K562 (cell line): ENCODE measurements around the gene ORC5. TPM values are rescaled to one million over a fixed set of nuclear protein-coding genes. Genes with fewer than 3 reads are reported as not detected.
A peak's percentile ranks its signal among the peaks of the same experiment; 100 is the strongest.

Experiments
- ATAC-seq: fragments of 200-7000 bp; cut with Tn5 transposase; 3 replicates; pipeline ENCODE4 v1.9.1; 2020; ENCODE audit warnings: moderate library complexity
- BruUV-seq: library from RNA; stranded (reverse); fragments of 400-500 nt; replicated peaks from 2 replicates; lab custom pipeline; 2021; lab: Mats Ljungman, UMichigan
- CTCF ChIA-PET: fragments of 300-600 bp; formaldehyde crosslinking; extraction: SDS; loops from one replicate; lab custom pipeline; 2021; ENCODE audit warnings: low intra/inter-chr PET ratio; lab: Yijun Ruan, JAX
- POLR2A ChIA-PET: fragments of 300-600, 350-650 bp; sonication (Branson Sonifier 250); formaldehyde crosslinking; extraction: SDS; loops from one replicate; lab custom pipeline; 2021; ENCODE audit warnings: antibody characterized with exemption, inconsistent platforms; lab: Yijun Ruan, JAX
- DNase-seq, 4 experiments: peaks; one replicate each; pipeline versions ENCODE4 v3.0.0 to v3.0.0-alpha.2; 2011 to 2018; ENCODE audit warnings: low spot score in 3 of 4, mixed read lengths in 3 of 4; ENCODE audit errors: extremely low read depth in 1 of 4
- FAIRE-seq: peaks from 2 replicates; lab custom pipeline; 2011; peaks lifted over from hg19 to GRCh38; lab: Jason Lieb, UNC
- H2AFZ ChIP-seq: 2 replicates; pipeline ENCODE4 v1.6.0; 2011; ENCODE audit warnings: low read depth, low read length, control low read depth, inconsistent platforms
- H3K27ac ChIP-seq: fragments of 200-600 bp; 3 replicates; pipeline ENCODE4 v1.8.0; 2011; ENCODE audit warnings: low read depth, mild to moderate bottlenecking, control low read depth, inconsistent platforms, low read length, moderate library complexity, mixed read lengths; ENCODE audit errors: extremely low read depth
- H3K27me3 ChIP-seq, 2 experiments: fragments of 300-600 bp in 1 of 2; 2 replicates in 1 of 2; 3 replicates in 1 of 2; pipeline versions ENCODE4 v1.6.0 to v1.8.0; 2011; ENCODE audit warnings: inconsistent platforms in 2 of 2, low read length in 2 of 2, mild to moderate bottlenecking in 1 of 2, mixed read lengths in 1 of 2, moderate library complexity in 1 of 2; ENCODE audit not compliant: control insufficient read depth in 2 of 2, insufficient read depth in 2 of 2
- H3K36me3 ChIP-seq: fragments of 300-600 bp; 3 replicates; pipeline ENCODE4 v1.8.0; 2011; ENCODE audit warnings: mild to moderate bottlenecking, low read length, inconsistent platforms; ENCODE audit not compliant: control insufficient read depth, insufficient read depth
- H3K4me1 ChIP-seq, 2 experiments: fragments of 200-600 bp in 1 of 2; replicated peaks in 1 of 2; 2 replicates in 1 of 2; 3 replicates in 1 of 2; pipeline versions ENCODE4 v1.5.1 to v1.8.0; 2011; ENCODE audit warnings: inconsistent platforms in 2 of 2, low read length in 2 of 2, mild to moderate bottlenecking in 1 of 2, mixed read lengths in 1 of 2, moderate library complexity in 1 of 2; ENCODE audit not compliant: control insufficient read depth in 2 of 2, insufficient read depth in 2 of 2
- H3K4me2 ChIP-seq: 2 replicates; pipeline ENCODE4 v1.6.1; 2011; ENCODE audit warnings: low read length, control low read depth, inconsistent platforms, mixed read lengths; ENCODE audit not compliant: insufficient read depth
- H3K4me3 ChIP-seq: fragments of 200-600 bp; sonication (generic), shearing (Covaris generic); 2 replicates; pipeline ENCODE4 v1.5.1; 2016; ENCODE audit warnings: control low read depth, inconsistent platforms
- H3K79me2 ChIP-seq: fragments of 200-600 bp; 3 replicates; pipeline ENCODE4 v1.8.0; 2011; ENCODE audit warnings: low read length, inconsistent platforms; ENCODE audit not compliant: control insufficient read depth, insufficient read depth
- H3K9ac ChIP-seq, 2 experiments: 2 replicates each; pipeline versions ENCODE4 v1.6.0 to v1.6.1; 2011; ENCODE audit warnings: low read depth in 2 of 2, low read length in 2 of 2, control low read depth in 1 of 2, inconsistent platforms in 1 of 2, mild to moderate bottlenecking in 1 of 2, mixed read lengths in 1 of 2; ENCODE audit not compliant: insufficient read depth in 1 of 2
- H3K9me1 ChIP-seq: one replicate; pipeline ENCODE4 v1.6.0; 2011; ENCODE audit warnings: inconsistent platforms, mild to moderate bottlenecking, low read length, moderate library complexity; ENCODE audit not compliant: control insufficient read depth, insufficient read depth
- H3K9me3 ChIP-seq: replicated peaks from 2 replicates; pipeline ENCODE4 v1.5.1; 2011; ENCODE audit warnings: low read depth, low read length, inconsistent platforms; ENCODE audit not compliant: control insufficient read depth, insufficient read depth
- H4K20me1 ChIP-seq: replicated peaks from 2 replicates; pipeline ENCODE4 v1.6.1; 2011; ENCODE audit warnings: low read length, inconsistent platforms, mixed read lengths; ENCODE audit not compliant: control insufficient read depth, insufficient read depth
- COPS2 ChIP-seq: fragments of 450-650 bp; conservative IDR thresholded peaks from 2 replicates; pipeline ENCODE4 v1.6.1; 2016; ENCODE audit warnings: mild to moderate bottlenecking, moderate library complexity
- ETV6 ChIP-seq, 3 experiments: fragments of 150-350 bp in 1 of 3; sonication (generic) in 1 of 3; formaldehyde crosslinking in 1 of 3; IDR thresholded peaks; 2 replicates each; pipeline versions ENCODE4 v1.6.1 to v1.8.0; 2014 to 2022; ENCODE audit warnings: borderline replicate concordance in 2 of 3, low read depth in 2 of 3, antibody characterized with exemption in 1 of 3, low read length in 1 of 3, mild to moderate bottlenecking in 1 of 3, missing genetic modification reagents in 1 of 3
- HINFP ChIP-seq: fragments of 450-650 bp; conservative IDR thresholded peaks from 2 replicates; pipeline ENCODE4 v1.6.1; 2016; ENCODE audit warnings: missing genetic modification characterization, low read depth, mild to moderate bottlenecking, control low read depth, missing compliant biosample characterization
- IFI16 ChIP-seq: fragments of 250-450 bp; sonication (Bioruptor Pico); IDR thresholded peaks from 2 replicates; pipeline ENCODE4 v2.1.2; 2022; ENCODE audit warnings: mild to moderate bottlenecking, inconsistent platforms
- MTA1 ChIP-seq: fragments of 450-650 bp; IDR thresholded peaks from 2 replicates; pipeline ENCODE4 v1.6.1; 2017; ENCODE audit warnings: borderline replicate concordance
- PTRF ChIP-seq: fragments of 450-650 bp; IDR thresholded peaks from 2 replicates; pipeline ENCODE4 v1.6.1; 2016; ENCODE audit warnings: mild to moderate bottlenecking, missing genetic modification characterization, missing compliant biosample characterization
- TAF15 ChIP-seq: fragments of 200-400 bp; formaldehyde crosslinking; IDR thresholded peaks from 2 replicates; pipeline ENCODE4 v1.6.1; 2017; ENCODE audit warnings: mild to moderate bottlenecking, low read depth, low read length, moderate library complexity
- TRIM25 ChIP-seq: fragments of 450-650 bp; IDR thresholded peaks from 2 replicates; pipeline ENCODE4 v1.7.0; 2016; ENCODE audit warnings: borderline replicate concordance
- TSC22D4 ChIP-seq: fragments of 450-650 bp; IDR thresholded peaks from 2 replicates; pipeline ENCODE4 v1.6.1; 2016; ENCODE audit warnings: missing genetic modification characterization, missing biosample characterization, control low read depth
- USF1 ChIP-seq: sonication (generic); formaldehyde crosslinking; IDR thresholded peaks from 2 replicates; pipeline ENCODE4 v1.9.0; 2022; ENCODE audit warnings: mild to moderate bottlenecking, missing genetic modification reagents
- XRCC4 ChIP-seq: IDR thresholded peaks from one replicate; pipeline ENCODE4 v1.6.1; 2011; ENCODE audit not compliant: insufficient read depth, insufficient read length; ENCODE audit errors: extremely low read depth
- ZNF263 ChIP-seq: sonication (generic); formaldehyde crosslinking; IDR thresholded peaks from 2 replicates; pipeline ENCODE4 v1.8.0; 2022; ENCODE audit warnings: mild to moderate bottlenecking, missing genetic modification reagents, borderline replicate concordance
- ZNF586 ChIP-seq: fragments of 450-650 bp; formaldehyde crosslinking; conservative IDR thresholded peaks from 2 replicates; pipeline ENCODE4 v1.4.0; 2020; ENCODE audit warnings: mild to moderate bottlenecking, moderate library complexity
- ZNF695 ChIP-seq: fragments of 450-650 bp; formaldehyde crosslinking; IDR thresholded peaks from 2 replicates; pipeline ENCODE4 v1.4.0; 2020; ENCODE audit warnings: mild to moderate bottlenecking, moderate library complexity
- WGBS: fragments of 100-300 bp; shearing (Covaris generic); methylation state at CpG from one replicate; pipeline ENCODE4 v1.1.6; 2016; ENCODE audit warnings: low coverage, mixed read lengths; ENCODE audit not compliant: insufficient coverage; ENCODE audit errors: missing lambda C conversion rate; 5-methylcytosine and 5-hydroxymethylcytosine counted together
- in situ Hi-C: fragments of 300-500 bp; cut with MboI; formaldehyde crosslinking; loops from 4 replicates; pipeline ENCODE4 v1.15.0; 2018; ENCODE audit warnings: inconsistent platforms, mixed read lengths
- intact Hi-C: fragments of 100-400 bp; cut with micrococcal nuclease; formaldehyde crosslinking; loops from 2 replicates; pipeline ENCODE4 v1.14.2; 2022
- polyA plus RNA-seq, 8 experiments: library from polyadenylated mRNA; depleted of rRNA in 4 of 8; stranded (reverse) in 5 of 8; unstranded in 3 of 8; fragments of >200 nt; fragmentation: Nextera tagmentation in 2 of 8; fragmentation: Illumina TruSeq in 1 of 8; extraction: Ambion mirVana in 2 of 8; extraction: Trizol in 1 of 8; gene quantifications; 2 replicates each; pipeline versions ENCODE4 v1.2.1 to v1.2.3, GENCODE V29; 2011 to 2014; ENCODE audit warnings: inconsistent platforms in 1 of 8, missing spikeins in 1 of 8
- total RNA-seq, 7 experiments: library from RNA; depleted of rRNA in 6 of 7; stranded (reverse); fragments of >200 nt in 6 of 7; fragmentation: Illumina TruSeq in 2 of 7; extraction: Trizol in 2 of 7; gene quantifications; 2 replicates each; pipeline versions ENCODE4 v1.2.1 to v1.2.3, GENCODE V29; 2011 to 2021; ENCODE audit warnings: low replicate concordance in 1 of 7
- TF ChIP-seq, protein P1 (sequence below): sonication (generic); formaldehyde crosslinking; IDR thresholded peaks from 2 replicates; pipeline ENCODE4 v1.8.0; 2022; ENCODE audit warnings: missing genetic modification reagents, mild to moderate bottlenecking, borderline replicate concordance

Gene ORC5
- total and polyA plus RNA-seq, 9 of the 15 experiments (the other 6 are each of a cell fraction or from before 2014, with no cell fraction given): 29.8 to 136 (median 54.8) TPM

DNA sequence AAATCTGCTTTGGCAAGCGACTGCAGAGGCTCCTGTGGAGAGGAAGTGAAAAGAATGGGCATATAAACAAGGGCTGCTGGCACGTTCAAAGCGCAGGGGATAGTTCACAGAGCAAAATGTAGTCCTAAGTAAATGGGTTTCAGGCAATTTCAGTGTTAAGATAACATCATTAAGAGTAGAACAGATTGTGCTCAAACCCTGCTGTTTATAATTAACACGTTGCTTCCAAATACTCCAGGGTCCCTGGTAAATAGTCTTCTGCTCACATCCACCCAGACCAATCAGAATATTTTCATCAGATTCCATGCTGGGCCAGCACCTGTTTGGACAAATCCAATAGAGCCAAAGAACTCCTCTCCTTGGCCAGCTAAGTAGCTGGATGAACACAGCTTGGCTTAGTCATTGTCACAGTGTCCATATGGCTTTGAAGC lies 81.4 kb downstream of the ORC5 start:
- no peaks in the 10 kb centered on the region for H3K4me1 ChIP-seq
- no peak overlapping the region for H3K4me2 ChIP-seq
- WGBS: 88% methylated on average over 4 of the region's 4 CpGs
- no peak overlapping the region for H3K4me3 ChIP-seq
- BruUV-seq: TSS peak; percentile 28
- H3K36me3 ChIP-seq: peaks cover 46% of the 10 kb centered on the region
- no peak overlapping the region for H3K9ac ChIP-seq
- intact Hi-C loops: no loop called here
- no peaks in the 10 kb centered on the region for H3K27me3 ChIP-seq
- no peak for DNase-seq
- H3K9me3 ChIP-seq: no peaks in the 10 kb centered on the region
- in situ Hi-C loops: no loop called here
- ChIA-PET POLR2A (interaction anchor here (1.0 to 1.1 kb wide), 2 partner anchors 10 kb away, joined by 3 to 6 read pairs; no protein-coding TSS in a partner anchor), CTCF (no interaction called here)
- FAIRE-seq: no peak
- no peak overlapping the region for H3K27ac ChIP-seq
- no peaks in the 10 kb centered on the region for H3K79me2 ChIP-seq
- no peaks in the 10 kb centered on the region for H3K9me1 ChIP-seq
- no peak overlapping the region for H2AFZ ChIP-seq
- ATAC-seq: no peak
- no peaks in the 10 kb centered on the region for H4K20me1 ChIP-seq
- no peak for TF ChIP-seq ZNF695 (CRISPR knock-in tag)
- TF ChIP-seq, protein P1, sequence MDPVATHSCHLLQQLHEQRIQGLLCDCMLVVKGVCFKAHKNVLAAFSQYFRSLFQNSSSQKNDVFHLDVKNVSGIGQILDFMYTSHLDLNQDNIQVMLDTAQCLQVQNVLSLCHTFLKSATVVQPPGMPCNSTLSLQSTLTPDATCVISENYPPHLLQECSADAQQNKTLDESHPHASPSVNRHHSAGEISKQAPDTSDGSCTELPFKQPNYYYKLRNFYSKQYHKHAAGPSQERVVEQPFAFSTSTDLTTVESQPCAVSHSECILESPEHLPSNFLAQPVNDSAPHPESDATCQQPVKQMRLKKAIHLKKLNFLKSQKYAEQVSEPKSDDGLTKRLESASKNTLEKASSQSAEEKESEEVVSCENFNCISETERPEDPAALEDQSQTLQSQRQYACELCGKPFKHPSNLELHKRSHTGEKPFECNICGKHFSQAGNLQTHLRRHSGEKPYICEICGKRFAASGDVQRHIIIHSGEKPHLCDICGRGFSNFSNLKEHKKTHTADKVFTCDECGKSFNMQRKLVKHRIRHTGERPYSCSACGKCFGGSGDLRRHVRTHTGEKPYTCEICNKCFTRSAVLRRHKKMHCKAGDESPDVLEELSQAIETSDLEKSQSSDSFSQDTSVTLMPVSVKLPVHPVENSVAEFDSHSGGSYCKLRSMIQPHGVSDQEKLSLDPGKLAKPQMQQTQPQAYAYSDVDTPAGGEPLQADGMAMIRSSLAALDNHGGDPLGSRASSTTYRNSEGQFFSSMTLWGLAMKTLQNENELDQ (CRISPR knock-in tag): no peak
- TF ChIP-seq ETV6 (IDR thresholded peaks at IDR 0.05; ENCODE audit: borderline replicate concordance in 1 of 2, low read depth in 2 of 2, low read length in 1 of 2): no peak
- TF ChIP-seq ETV6 (CRISPR knock-in tag; IDR thresholded peaks at IDR 0.05; ENCODE audit: borderline replicate concordance): no peak
- TF ChIP-seq TAF15: no peak
- no peak for TF ChIP-seq COPS2
- no peak for TF ChIP-seq TSC22D4 (tag)
- no peak for TF ChIP-seq MTA1
- no peak for TF ChIP-seq PTRF
- no peak for TF ChIP-seq USF1 (CRISPR knock-in tag)
- no peak for TF ChIP-seq IFI16 (CRISPR knock-in tag)
- TF ChIP-seq ZNF586 (CRISPR knock-in tag): no peak
- no peak for TF ChIP-seq ZNF263
- TF ChIP-seq XRCC4: no peak
- TF ChIP-seq TRIM25: no peak
- no peak for TF ChIP-seq HINFP
